Epithelial cell of esophagus (primary cell): Measurements from ENCODE around the gene GNB1L.

Experiments used
- DNase-seq: peaks from one replicate; pipeline ENCODE4 v3.0.0; 2010; ENCODE audit warnings: low read depth
- H3K4me3 ChIP-seq: 2 replicates; pipeline ENCODE4 v1.5.1; 2011; ENCODE audit warnings: mild to moderate bottlenecking, low read length, control low read depth
- TF ChIP-seq, protein P1 (sequence below): IDR thresholded peaks from 2 replicates; pipeline ENCODE4 v1.5.1; 2011; ENCODE audit warnings: low read depth, mild to moderate bottlenecking, low read length, control low read depth, inconsistent platforms; ENCODE audit not compliant: insufficient read depth; ENCODE audit errors: missing control alignments

The GNB1L gene

GRCh38 chr22:19803736-19804267, 50.9 kb downstream of the GNB1L start:
- H3K4me3 ChIP-seq = no peak overlapping the region
- TF ChIP-seq, protein P1, sequence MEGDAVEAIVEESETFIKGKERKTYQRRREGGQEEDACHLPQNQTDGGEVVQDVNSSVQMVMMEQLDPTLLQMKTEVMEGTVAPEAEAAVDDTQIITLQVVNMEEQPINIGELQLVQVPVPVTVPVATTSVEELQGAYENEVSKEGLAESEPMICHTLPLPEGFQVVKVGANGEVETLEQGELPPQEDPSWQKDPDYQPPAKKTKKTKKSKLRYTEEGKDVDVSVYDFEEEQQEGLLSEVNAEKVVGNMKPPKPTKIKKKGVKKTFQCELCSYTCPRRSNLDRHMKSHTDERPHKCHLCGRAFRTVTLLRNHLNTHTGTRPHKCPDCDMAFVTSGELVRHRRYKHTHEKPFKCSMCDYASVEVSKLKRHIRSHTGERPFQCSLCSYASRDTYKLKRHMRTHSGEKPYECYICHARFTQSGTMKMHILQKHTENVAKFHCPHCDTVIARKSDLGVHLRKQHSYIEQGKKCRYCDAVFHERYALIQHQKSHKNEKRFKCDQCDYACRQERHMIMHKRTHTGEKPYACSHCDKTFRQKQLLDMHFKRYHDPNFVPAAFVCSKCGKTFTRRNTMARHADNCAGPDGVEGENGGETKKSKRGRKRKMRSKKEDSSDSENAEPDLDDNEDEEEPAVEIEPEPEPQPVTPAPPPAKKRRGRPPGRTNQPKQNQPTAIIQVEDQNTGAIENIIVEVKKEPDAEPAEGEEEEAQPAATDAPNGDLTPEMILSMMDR = no peak
- no peak for DNase-seq

DNA sequence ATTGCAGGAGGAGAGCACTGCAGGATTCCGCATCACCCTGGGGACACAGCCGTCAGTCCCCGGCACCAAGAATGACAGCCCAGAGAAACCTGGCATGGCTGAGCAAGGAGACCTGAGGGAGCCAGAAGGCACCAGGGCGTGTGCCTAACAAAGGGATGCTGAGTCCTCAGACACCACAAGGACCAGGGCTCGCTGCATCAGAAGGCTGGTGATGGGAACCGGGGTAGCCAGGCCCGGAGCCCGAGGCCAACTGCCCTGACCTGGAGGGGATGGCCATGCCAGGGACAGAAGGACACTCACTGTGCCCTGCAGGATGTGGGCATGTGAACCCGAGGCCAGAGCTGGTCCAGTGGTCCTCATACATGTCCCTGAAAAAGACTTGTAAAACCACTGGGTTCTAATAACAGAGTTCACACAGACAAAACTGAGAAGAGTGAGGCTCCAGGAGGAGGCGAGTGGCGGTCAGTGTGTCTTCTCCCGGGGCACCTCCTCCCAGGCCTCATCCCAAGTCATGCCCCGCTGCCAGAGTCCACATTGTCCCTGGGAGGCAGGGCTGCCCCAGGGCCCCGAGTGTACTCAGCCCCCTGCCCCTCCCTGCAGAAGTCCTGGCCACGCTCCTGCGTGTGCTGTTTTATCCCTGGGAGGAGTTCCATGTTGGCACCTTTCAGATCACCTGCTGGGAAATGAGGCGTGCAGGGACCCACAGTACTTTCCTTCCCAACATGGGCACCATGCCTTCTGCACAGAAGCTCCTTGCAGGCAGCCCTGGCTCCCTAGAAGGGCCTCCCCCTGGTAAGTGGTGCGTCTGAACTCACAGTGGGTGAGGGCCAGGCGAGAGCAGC, 51.6 kb downstream of the GNB1L start:
- DNase-seq = no peak
- H3K4me3 ChIP-seq = no peak overlapping the region
- TF ChIP-seq, protein P1 = no peak

- TF ChIP-seq, protein P1 = no peak
- DNase-seq = no peak
- H3K4me3 ChIP-seq = no peak overlapping the region
These were observed 52.4 kb downstream of the GNB1L start for GRCh38 chr22:19802001-19802893.

GRCh38 chr22:19801340-19802000, 53.2 kb downstream of the GNB1L start:
- H3K4me3 ChIP-seq = no peak overlapping the region
- no peak for DNase-seq
- TF ChIP-seq, protein P1 = no peak

DNA sequence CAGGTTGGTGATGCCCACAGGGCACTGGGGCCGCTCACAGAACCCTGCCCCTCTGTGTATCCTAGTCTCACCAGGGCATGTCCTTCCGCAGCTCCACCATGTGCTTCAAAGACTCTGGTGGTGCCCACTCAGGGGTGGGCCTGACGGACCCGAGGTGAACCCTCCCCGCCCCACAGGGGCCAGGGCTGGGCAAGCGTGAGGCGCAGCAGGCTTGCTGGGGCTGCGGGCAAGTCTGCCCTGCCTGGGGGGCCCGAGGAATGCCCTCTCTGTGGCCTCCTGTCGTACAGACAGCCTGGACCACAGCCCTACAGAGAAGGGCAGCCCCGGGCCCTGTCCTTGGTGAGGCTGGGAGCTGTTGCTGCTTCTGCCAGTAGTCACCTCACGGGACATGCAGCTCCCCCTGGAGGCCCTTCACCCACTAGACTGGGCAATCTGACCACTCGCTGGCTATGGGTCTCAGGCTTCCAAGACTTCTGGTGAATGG, 53.9 kb downstream of the GNB1L start:
- H3K4me3 ChIP-seq = no peak overlapping the region
- TF ChIP-seq, protein P1 = peak; percentile 18
- DNase-seq = peak; percentile 16

DNA sequence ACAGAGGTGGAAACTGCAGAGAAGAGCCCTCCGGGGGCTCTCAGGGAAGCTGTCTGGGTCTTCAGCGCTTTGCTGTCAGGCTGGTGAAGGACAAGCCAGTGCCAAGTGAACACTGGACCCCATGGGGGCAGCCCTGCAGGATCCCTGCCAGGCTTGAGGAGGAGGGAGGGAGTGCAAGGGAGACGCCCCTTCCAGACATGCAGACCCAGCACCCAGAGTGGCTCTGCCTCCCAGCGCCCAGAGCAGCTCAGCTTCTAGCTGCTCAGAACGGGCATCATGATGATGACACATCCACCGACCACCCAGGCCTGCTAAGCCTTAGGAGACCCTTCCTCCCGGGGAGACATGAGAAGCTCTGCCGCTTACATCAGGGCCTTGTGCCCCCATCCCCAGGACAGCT, 54.4 kb downstream of the GNB1L start:
- no peak overlapping the region for H3K4me3 ChIP-seq
- TF ChIP-seq, protein P1 = no peak
- no peak for DNase-seq
